HG02588 (cell line): Measurements from ENCODE around the gene CACNB4.
"Not testable (repeated sequence)": the region's sequence is repeated elsewhere in the genome, so short reads cannot be mapped to it uniquely, and the experiment has no call there.

Experiments
- ATAC-seq: cut with Tn5 transposase; IDR thresholded peaks from one replicate; pipeline ENCODE4 v1.9.1; 2021; ENCODE audit warnings: mild to moderate bottlenecking, moderate library complexity; ENCODE audit not compliant: unreplicated experiment

CACNB4 gene

DNA sequence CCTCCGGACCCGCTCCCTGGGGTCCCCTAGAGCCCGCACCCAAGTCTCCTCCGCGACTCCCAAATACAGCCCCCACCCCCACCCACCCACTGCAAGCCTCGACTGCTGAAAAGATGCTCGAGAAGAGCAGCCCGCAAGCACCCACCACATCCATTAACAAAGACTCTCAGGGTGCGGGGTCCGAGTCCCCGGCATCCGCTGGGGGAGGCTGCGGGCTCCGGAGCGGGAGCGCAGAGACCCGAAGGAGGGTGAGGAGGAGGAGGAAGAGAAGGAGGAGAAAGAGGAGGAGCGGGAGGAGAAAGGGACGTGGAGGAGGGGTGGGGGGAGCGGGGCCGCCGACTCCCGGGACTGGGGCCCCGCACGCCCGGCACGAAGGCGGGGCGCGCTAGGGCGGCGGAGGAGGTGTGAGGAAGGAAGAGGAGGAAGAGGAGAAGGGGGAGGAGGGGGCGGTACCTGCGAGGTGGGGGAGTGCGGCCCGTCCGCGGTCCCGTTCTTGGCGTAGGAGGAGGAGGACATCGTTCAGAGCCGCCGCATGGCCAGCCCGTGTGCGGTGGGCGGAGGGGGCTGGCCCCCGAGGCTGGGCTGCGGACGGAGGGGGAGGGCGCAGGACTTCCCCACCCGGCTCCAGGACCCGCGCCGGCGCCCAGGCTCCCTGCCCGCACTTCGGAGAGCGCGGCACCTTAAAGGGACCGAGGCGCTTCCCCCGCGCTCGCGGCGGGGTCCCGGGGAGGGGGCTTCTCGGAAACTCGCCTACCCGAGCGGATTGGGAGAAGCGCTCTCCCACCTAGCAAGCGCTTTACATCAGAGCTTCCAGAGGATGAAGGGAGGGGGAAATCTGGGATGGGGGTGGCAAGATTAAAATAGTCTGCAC, at the start of gene CACNB4:
Gene CACNB4, minus strand, starts transcription at position 549 of the 871 bp plus-strand sequence.
- ATAC-seq = no peak

DNA sequence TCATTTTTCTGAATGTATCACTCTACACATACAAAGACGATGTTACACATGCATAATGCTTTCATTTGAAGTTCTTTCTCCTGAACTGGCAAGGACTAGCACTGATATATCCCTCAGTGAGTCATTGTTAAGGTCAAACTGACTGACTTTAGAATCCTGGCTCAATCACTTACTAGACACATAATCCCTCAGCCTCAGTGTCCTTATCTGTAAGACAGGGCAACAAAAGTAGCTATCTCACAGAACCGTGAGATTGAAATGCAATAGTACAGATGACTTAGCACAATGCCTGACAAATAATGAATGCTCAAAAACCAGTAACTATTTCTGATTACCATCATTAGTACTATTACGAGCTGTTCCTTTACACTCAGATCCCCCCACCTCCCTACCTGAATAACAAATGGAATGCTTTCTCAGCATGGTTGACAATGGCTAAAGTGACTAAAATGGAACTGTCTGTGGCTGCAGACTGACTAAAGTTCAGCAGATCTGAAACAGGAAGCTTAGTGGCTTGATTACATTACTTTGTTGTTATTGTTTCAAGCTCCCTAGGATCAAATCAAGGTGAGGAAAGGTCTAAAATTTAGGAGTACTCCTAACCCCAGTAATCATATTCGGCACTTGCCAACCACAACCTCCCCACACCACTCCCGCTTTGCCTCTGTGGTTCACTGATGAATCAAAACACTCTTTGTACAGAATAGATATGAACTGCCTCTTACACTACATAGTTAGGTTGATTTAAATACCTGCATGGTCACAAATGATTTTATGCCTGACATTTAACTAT, 35.8 kb upstream of the CACNB4 start:
- peak; percentile 67 for ATAC-seq

DNA sequence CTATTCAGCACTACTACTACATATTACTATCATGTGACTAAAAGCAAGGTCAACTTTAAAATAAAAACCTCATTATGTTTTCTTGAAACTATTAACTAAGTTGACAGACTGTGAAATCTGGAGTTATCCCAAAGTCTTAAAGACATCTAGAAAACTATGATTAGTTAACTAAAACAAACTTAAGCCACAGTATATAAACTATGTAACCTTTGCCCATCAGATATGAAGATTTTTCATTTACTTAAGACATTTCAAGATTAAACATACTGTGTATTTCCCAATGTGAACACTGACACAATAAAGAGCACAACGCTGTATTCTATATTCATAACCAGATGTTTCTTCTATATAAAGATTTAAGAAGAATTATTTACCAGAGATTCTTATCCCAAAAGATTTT, 33.5 kb upstream of the CACNB4 start:
- no peak for ATAC-seq

DNA sequence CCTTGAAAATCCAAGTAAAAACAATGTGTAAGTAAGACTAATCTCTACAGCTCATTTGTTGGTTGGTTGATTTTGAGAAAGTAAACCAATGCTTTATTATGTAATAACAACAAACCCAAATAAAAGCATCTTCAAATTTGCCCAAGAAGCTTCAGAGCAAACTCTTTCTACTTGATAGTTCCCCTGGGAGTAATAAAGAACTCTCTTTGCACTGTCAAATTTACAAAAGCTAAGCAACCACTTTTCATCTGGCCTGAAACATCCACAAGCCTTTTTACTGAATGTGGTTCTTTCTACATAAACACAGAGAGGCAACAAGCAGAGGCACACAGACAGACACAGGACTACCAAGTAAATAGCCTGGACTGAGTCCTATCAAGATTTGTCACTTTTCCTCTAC, 28.8 kb upstream of the CACNB4 start:
- ATAC-seq = no peak

DNA sequence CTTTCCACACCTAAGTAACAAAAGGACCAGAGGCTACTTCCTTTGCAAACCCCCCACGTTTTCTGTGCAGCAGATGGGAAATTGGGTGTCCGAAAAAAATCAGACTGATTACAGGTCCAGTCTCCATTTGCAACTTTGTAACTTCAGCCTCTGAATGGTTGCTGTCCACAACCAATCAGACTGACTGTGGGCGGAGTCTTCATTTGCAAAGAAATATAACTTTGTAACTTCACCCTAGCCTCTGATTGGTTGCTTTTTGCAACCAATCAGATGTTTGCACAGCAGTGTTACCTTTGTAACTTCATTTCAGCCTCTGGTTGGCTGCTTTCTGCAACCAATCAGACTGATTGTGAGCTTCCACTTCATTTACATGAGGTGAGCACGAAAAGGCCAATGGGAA, 27.8 kb upstream of the CACNB4 start:
- no peak for ATAC-seq

DNA sequence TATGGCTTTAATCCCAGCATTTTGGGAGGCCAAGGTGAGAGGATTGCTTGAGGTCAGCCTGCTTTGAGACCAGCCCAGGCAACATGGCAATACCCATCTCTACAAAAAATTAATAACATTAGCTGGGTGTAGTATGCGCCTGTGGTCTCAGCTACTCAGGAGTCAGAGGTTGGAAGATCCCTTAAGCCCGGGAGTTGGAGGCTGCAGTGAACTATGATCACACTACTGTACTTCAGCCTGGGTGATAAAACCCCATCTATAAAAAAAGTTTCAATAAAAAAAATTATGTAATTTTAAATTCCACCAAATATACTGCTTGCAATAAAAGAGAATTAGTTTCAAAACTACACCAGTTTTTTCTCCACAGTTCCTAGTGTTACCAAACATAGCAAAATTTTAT, 23.3 kb upstream of the CACNB4 start:
- no peak for ATAC-seq

DNA sequence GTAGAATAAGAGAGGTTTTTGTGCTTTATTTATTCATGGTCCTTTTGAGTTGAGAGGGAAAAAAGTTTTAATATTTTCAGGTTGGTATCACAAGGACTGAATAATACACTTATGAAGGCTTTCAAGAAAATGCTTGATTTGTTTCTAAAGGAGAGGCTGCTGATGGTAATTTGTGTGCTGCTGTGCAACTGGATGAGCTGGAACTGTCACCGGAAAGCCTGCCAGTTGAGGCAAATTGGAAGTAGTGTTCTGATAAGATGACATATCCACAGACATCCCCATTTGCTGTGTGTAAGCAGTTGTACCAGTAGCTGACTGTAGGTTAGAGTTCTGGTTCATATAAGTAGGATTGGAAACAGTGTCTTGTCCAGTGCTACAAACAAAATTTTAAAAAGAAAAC, 21.6 kb upstream of the CACNB4 start:
- ATAC-seq = no peak

DNA sequence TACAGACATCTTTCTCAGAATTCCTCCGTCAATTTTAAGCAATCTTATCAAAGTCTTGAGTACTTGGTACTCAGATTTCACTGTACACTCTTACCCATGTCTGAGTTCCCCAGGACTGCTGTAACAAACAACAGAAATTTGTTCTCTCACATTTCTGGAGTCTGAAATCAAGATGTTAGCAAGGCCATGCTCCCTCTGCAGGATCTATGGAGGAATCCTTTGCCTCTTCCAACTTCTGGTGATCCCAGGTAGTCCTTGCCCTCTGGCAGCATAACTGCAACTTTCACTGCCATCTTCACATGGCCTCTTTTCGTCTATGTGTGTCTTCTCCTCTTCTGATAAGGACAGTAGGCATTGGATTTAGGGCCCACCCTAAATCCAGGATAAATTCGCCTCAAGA, 17.1 kb upstream of the CACNB4 start:
- no peak for ATAC-seq

DNA sequence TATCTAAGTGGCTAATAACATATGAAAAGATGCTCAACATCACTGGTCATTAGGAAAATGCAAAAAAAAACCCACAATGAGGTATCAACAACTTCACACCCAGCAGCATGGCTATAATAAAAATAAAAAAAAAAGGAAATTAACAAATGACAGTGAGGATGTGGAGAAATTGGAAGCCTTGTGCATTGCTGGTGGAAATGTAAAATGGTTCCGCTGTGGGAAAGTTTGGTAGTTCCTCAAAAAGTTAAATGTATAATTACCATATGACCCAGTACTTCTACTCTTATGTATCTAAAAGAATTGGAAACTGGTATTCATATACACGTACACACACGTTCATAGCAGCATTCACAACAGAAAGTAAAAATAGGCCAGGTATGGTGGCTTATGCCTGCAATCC, 15.5 kb upstream of the CACNB4 start:
- no peak for ATAC-seq

DNA sequence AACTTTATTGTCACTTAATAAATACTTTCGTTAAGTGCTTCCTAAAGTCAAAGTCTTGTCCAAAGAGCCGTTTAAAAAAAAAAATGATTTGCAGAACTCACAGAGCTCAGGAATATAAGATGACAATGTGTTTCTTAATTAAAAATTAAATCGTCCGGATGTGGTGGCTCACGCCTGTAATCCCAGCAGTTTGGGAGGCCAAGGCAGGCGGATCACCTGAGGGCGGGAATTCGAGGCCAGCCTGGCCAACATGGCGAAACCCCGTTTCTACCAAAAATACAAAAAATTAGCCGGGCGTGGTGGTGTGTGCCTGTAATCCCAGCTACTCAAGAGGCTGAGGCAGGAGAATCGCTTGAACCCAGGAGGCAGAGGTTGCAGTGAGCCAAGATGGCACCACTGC, 8.3 kb upstream of the CACNB4 start:
- ATAC-seq = not testable (repeated sequence)

DNA sequence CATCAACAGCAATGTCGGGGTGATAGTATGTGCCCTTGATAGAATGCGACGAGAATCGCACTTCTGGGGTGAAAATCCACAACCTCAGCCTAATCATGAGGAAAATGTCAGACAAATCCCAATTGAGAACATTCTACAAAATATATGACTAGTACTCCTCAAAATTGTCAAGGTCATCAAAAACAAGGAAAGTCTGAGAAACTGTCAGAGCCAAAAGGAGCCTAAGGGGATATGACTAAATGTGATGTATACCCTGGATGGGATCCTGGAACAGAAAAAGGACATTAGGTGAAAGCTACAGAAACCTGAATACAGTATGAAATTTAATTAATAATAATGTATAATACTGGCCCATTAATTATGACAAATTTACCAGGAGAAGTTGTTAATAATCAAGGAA, 7.6 kb upstream of the CACNB4 start:
- ATAC-seq = no peak

DNA sequence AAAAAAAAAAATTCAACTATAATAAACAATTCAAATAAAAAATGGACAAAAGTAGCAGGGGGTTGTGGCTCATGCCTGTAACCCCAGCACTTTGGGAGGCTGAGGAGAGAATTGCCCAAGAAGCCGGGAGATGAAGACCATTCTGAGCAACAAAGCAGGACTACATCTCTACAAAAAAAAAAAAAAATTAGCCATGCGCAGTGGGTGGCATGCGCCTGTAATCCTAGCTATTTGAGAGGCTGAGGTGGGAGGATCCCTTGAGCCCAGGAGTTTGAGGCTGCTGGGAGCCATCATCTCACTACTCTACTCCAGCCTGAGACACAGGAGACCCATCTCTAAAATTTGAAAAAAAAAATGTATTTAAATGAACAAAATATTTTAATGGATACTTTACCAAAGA, 4.4 kb upstream of the CACNB4 start:
- ATAC-seq = no peak

DNA sequence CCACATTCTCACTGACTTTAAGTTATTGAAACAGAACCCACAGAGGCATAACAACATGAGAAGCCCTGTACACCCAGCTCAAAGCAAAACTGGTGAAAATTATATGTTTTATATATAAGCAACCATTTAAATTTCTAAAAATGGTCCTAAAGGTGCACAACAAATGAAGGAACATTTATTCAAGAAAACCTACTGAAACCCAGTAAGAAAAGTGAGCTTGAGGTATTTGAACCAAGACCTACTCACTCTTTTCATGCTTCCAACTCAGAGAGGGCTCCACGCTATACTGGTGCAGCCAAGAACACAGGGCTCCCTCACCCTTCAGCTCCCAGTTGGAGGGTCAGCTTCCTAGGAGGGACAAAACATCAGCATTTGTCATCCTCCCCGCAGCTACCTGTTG, 2.1 kb upstream of the CACNB4 start:
- no peak for ATAC-seq

DNA sequence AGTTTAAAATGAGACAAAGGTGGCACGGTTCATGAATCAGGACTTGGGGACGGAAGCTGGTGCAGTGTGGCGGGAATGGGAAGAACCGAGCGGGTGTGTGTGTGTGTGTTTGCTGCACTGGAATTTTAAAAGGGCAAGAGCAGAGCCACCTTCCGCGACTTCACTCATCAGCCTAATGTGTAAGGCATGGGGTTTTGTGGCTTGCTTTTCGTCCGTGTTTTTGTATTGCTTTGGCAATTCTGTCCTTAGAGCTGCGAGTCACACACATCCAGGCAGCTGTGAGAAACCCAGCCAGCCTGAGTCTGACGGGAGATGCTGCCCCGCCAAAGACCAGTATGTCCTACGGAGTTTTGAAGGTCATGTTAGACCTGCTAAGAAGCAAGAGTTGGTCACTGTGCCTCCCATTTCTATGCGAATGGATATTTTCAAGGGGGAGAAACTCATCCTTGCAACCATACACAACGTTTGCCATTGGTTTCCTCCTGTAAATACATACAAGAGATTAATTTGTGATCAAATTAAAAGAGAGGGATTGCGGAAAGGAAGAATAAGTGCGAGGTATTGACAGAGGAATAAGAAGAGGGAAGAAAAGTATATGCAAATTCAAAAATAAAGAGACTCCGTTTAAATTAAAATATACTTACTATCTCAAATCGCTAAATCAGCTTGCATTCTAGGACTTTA, 665 bp upstream of the CACNB4 start:
- ATAC-seq = no peak

DNA sequence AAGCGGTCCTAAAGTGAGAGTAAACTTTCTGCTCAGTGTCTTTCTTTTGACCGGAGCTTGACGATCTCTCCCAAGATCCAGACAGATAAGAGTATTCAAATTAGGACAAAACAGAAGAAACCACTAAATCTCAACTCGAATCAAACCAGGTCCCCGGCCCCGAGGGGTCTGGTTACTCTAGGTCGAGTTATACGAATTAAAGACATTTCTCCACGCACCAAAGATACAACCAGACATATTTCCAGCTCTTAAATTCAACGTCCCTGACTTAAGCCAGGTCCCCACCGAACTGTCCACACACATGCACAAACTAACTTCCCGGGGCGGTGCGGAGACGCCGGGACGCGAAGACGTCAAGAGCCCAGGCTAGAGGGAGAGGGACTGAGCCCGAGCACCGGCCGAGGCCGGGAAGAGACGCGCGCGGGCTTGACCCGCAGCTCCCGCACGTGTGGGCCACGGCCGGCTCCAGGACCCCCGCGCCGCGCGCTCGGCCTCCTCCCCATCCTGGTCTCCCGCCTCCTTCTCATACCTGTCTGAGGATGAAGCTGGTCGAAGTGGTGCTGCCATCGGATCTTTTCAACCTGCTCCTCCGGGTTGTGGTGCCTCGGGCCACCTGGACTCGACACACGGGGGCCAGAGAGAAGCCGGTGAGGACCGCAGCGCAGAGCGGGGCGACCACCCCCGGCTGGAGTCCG, 896 bp downstream of the CACNB4 start:
- no peak for ATAC-seq

DNA sequence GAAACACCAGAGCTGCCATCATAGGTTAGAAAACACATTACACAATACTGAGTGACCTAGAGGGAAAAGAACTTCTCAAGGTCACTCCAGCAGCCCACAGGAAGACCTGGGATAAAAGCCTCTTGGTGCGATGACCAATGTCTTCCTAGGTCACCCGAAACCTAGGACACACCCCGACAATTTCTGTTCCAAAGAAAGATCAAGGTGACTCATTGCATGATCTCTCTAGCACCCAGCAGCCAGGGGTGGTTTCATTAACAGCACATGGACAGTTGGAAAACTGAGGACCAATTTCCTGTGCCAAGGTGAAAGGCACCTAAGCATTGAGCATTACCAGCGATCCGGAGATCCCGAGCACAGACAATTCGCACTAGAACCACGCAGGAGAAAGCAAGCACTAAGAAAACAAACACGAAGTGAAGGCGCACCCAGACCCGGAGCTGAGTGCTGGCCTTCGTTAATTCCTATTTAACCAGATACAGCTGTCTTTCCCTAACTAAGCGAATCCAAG, 1.5 kb downstream of the CACNB4 start:
- ATAC-seq = no peak

DNA sequence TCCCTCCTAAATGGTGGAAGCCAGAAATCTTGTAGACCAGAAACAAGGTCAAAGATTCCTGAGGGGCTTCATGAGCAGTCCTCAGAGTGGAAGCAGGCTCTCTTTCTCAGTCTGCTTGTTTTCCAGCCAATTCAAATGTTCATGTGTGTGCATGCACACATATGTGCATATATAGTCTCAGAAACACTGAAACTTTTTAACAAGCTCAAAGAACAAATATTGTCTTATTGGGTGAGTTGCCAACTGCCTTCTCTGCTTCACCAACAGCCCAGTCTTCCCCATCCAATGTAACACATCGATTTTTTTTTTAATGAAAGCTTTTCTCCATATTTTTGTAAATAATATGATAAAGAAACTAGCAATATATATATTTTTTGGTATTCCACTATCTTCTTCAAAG, 3.7 kb downstream of the CACNB4 start:
- ATAC-seq = no peak

DNA sequence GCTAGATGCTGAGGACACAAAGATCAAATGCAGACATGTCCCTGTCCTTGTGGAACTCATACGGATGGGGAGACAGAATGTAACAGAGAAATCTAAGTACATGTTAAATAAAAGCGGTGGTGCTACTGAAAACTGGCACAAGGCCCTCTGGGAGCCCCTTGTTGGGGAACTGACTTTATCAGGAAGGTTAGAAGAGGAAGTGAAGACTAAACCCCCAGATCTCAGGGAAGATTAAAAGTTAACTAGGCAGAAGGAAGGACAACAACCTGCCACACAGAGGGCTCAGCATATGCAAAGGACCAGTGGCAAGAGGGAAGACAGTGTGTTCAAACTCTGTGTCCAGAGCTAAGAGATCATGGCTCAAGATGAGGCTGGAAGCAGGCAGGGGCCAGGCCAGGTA, 4.8 kb downstream of the CACNB4 start:
- ATAC-seq = no peak

DNA sequence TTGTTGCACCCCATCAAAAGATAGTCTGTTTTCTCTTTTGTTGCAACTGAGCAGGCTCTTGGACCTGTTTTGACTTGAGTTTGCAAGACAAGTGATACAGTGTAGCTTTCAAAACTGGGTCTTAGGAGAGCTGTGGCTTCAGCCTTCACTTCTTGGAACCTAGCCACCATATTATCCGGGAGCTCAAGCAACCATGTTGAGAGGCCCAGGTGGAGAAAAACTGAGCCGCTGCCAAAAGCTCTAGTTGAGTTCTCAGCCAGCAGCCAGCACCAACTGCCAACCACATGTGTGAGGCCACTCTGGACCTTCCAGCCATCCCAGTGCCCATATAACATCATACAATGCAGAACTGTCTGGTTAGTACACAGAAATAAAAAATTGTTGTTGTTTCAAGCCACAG, 5.4 kb downstream of the CACNB4 start:
- ATAC-seq = no peak

DNA sequence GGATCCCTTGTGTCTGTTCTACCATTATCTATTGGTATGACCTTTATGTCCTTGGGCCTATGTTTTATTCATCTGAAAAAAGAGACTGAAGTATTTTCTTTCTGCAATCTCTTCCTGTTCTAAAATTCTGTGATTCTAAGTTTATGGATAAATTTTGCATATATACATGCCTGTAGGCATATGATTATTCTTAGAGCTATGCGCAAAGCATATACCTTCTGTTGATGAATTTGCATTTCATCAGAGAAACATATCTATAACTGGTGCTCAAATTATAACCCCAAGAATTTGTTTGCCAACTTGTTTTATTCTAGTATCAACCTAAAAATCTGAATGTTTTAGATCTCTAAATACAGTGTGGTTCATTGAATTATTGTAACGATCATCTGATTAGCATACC, 6.7 kb downstream of the CACNB4 start:
- ATAC-seq = no peak

DNA sequence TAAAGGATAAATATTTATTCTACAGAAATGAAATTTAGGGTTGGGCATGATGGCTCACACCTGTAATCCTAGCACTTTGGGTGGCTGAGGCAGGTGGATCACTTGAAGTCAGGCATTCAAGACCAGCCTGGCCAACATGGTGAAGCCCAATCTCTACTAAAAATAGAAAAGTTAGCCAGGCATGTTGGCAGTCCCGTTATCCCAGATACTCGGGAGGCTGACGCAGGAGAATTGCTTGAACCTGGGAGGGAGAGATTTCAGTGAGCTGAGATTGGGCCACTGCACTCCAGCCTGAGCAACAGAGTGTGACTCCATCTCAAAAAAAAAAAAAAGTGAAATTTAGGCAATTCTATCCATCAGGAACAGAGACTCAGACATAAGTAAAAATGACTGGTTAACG, 8.1 kb downstream of the CACNB4 start:
- not testable (repeated sequence) for ATAC-seq
